Stimulated activated CD8-positive, alpha-beta memory T cell treated with anti-CD3 and anti-CD28 coated beads, Interleukin-15, amount 100 ng/mL, for 4 hours (primary cell): ENCODE data around the gene SBF2.
"Not testable (repeated sequence)": the region's sequence is repeated elsewhere in the genome, so short reads cannot be mapped to it uniquely, and the experiment has no call there.

ENCODE experiments used
- DNase-seq, 2 donors: peaks; one replicate each; pipeline ENCODE4 v3.0.0-alpha.2; 2020; ENCODE audit warnings: low read depth in 2 of 2

SBF2 gene

GRCh38 chr11:9956483-9956882 lies 337.5 kb downstream of the SBF2 start:
- DNase-seq, result no peak

GRCh38 chr11:9955391-9955790 lies 338.6 kb downstream of the SBF2 start:
- no peak for DNase-seq

DNA sequence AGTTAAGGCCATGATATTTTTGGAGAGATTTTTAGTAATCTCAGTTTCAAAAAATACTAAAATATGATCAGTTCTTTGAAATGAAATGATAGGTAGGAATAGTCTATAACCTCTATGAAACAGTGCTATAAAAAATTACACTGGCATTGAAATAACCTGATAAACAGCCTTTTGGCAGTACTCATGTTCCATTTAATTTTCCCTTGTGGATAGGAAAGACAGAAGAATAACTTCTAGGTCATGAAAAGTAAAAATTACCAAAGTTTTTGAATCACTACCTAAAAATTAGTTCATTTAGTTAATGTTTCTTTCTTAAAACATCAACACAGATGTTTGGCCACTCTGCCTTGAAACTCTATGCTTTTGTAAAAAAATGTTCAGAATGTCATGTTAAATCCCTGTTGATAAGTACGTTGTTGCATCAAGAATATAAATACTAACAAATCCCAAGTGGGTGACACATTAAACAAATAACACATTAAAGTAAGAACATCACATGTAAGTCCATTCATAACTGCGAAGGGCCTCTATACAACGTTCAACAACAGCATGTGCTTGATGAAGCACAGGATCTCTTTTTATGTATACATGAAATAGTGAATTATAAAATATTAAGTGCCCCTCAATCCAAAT lies 339.9 kb downstream of the SBF2 start:
- DNase-seq, result no peak

GRCh38 chr11:9952511-9953196 lies 341.4 kb downstream of the SBF2 start:
- DNase-seq, result no peak

GRCh38 chr11:9951807-9952206 lies 342.2 kb downstream of the SBF2 start:
- DNase-seq, result no peak

GRCh38 chr11:9950462-9950861 lies 343.6 kb downstream of the SBF2 start:
- no peak for DNase-seq

DNA sequence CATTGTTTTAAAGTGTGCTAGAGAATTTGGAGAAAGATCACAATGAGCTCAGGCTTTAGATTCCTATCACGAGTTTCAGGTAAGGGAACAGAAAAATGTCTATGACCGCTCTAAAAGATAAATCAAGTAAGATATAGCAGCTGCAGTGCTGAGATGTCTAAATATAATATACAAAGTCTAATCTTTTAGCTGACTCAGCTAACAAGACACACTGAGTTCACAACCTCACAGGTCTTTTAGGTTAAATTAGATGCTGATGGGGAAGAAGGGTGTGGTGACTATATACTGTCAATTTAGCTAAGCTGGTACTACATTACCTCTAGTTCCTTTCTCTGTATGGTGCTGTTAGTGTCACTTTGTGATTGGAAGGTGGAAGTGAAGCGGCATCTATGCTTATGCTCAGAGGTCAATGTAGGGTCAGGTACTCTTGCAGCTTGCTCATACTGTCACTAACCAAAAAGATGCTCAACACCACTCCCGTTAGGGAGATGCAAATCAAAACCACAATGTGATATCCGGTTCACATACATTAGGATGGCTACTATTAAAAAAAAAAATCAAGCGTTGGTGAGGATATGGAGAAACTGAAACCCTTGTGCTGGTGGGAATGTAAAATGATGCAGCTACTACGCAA lies 346.7 kb downstream of the SBF2 start:
- no peak for DNase-seq

- DNase-seq, result not testable (repeated sequence)
Observed at GRCh38 chr11:9945680-9946079, 348.3 kb downstream of the SBF2 start.

GRCh38 chr11:9943386-9944110 lies 350.5 kb downstream of the SBF2 start:
- DNase-seq, result no peak

GRCh38 chr11:9941991-9942390 lies 352.0 kb downstream of the SBF2 start:
- DNase-seq, result no peak

DNA sequence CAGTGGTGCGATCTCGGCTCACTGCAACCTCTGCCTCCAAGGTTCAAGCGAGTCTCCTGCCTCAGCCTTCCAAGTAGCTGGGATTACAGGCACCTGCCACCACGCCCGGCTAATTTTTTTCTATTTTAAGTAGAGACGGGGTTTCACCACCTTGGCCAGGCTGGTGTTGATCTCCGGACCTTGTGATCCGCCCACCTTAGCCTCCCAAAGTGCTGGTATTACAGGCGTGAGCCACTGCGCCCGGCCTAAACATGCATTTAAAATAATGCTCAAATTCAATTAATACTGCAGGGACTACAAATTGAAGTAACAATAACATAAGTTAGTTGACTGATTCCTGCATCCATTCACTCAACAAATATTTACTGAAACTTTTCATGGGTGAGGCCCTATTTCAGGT lies 354.9 kb downstream of the SBF2 start:
- DNase-seq, result not testable (repeated sequence)

- DNase-seq, result no peak
Observed at GRCh38 chr11:9936754-9937153, 357.3 kb downstream of the SBF2 start.

GRCh38 chr11:9932843-9933242 lies 361.2 kb downstream of the SBF2 start:
- not testable (repeated sequence) for DNase-seq

DNA sequence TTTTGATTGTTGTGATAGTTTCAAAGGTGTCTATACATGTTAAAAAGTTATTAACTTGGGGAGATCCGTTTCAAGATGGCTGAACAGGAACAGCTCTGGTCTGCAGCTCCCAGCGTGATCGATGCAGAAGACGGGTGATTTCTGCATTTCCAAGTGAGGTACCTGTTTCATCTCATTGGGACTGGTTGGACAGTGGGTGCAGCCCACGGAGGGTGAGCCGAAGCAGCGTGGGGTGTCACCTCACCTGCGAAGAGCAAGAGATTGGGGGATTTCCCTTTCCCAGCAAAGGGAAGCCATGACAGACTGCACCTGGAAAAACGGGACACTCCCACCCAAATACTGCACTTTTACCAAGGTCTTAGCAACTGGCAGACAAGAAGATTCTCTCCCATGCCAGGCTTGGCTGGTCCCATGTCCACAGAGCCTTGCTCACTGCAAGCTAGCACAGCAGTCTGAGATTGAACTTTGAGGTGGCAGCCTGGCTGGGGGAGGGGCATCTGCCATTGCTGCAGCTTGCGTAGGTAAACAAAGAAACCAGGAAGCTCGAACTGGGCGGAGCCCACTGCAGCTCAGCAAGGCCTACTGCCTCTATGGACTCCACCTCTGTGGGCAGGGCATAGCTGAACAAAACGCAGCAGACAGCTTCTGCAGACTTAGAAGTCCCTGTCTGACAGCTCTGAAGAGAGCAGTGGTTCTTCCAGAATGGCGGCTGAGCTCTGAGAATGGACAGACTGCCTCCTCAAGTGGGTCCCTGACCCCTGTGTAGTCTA lies 363.3 kb downstream of the SBF2 start:
- not testable (repeated sequence) for DNase-seq

DNA sequence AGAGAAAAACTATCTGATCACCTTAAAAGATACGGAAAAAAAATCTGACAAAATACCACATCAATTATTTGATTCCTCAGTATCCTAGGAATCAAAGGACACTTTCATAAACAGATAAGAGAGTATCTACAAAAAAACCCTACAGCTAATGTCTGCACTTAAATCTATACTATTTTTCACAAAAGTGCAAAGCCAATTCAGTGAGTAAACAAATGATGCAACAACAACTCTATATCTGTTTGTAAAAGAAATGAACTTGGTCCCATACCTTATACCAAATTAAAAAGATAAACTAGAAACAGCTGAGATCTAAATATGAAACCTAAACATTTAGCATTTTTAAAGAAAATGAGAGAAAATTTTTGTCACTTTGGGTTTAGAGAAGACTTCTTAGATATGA lies 366.3 kb downstream of the SBF2 start:
- no peak for DNase-seq

- no peak for DNase-seq
Observed at GRCh38 chr11:9923280-9923679, 370.7 kb downstream of the SBF2 start.

- DNase-seq, result no peak
Observed at GRCh38 chr11:9922806-9923205, 371.2 kb downstream of the SBF2 start.

DNA sequence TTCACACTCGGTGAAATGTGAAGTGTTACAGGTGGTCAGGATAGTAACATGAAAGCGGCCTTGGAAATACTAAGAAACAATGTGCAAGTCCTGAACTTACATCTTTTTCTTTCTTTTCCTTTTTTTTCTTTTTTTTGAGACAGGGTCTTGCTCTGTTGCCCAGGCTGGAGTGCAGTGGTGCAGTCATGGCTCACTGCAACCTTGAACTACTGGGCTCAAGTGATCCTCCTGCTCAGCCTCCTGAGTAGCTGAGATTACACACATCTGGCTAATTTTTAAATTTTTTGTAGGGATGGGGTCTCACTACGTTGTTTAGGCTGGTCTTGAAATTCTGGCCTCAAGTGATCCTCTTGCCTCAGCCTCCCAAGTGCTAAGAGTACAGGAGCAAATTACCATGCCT lies 377.5 kb downstream of the SBF2 start:
- no peak for DNase-seq

DNA sequence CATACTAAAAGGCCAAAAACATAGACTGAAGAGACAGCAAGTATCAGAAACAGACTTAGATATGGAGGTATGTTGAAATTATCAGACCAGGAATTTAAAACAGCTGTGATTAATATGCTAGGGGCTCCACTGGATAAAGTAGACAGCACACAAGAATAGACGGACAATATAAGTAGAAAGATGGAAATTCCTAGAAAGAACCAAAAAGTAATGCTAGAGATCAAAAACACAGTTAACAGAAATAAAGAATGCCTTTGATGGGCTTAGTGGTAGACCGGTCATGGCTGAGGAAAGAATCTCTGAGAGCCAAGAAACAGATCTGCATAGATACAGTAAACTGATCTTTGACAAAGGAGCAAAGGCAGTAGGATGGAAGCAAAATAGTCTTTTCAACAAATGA lies 380.0 kb downstream of the SBF2 start:
- no peak for DNase-seq

DNA sequence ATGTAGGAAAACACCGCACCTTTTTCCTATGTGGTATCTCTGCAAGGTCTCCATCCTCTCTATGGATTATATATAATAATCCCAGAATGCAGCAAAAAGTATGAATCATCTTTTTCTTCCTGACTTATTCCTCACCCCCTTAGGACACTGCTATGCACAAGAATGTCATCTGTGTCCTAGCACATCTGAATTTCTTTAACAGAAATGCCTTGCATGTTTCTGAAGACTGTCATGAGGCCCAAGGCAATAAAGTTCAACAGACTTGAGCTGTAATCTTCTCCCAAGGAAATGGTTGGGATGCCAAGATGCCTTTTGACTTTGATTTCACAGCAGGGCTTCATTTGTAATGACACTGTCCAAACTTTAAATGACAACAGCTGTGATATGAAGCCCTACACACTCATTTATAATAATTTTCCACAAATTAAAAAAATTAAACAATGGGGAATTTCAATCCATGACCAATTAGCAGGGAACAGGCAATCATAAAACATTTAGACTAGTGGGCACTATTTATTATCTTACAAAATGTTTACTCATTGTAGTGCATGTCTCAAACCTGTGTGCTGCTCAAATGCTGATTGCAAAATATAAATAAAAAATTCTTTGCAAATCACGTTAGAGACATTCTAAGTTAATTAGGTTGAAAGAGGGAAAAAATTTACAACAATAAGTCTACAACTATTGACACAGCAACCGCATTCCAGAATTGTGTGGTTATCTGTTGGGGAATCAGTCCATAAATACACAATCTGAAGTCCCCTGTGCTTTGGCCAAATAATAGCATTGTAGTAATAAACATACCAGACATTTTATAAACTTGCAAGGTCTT lies 387.8 kb downstream of the SBF2 start:
- DNase-seq, result no peak

DNA sequence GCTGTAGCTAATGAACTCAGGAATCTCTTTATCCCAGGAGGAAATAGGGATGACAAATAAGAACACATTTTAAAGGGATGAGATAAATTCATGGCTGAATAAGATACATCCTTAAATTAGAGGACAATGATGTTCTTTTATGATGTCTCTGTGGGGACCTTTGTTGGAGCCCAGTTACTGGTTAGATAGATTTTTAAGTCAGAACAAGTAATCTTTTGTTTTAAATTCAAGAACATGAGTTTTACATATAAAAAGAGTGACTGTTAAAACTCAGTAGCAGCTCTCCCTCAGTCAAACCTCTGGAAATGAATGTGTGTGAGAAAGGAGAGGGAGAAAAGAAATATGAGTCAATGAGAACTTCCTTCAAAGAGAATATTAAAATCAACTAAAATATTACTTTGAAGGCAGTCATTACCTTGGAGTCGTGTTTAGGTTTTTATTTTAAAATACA lies 388.5 kb downstream of the SBF2 start:
- DNase-seq, result no peak
